Renal pelvis (tissue), 4 donors: ENCODE data around the gene ADGRD1. TPM values are rescaled to one million over a fixed set of nuclear protein-coding genes. Genes with fewer than 3 reads are reported as not detected.

Source experiments
- DNase-seq: peaks from one replicate; pipeline ENCODE4 v3.0.0-alpha.2; 2013
- polyA plus RNA-seq, 3 donors: library from polyadenylated mRNA; unstranded; fragments of 120-200 nt; gene quantifications; one replicate each; pipeline ENCODE4 v1.2.1, GENCODE V29; 2013; ENCODE audit not compliant: insufficient read length in 3 of 3

Gene ADGRD1
- polyA plus RNA-seq, 3 donors, result 10.3 to 16.2 (median 12.8) TPM

GRCh38 chr12:131006036-131006735 lies 52.5 kb downstream of the ADGRD1 start:
- DNase-seq, result no peak

GRCh38 chr12:131007031-131007739 lies 53.5 kb downstream of the ADGRD1 start:
- peak; percentile 28 for DNase-seq

- no peak for DNase-seq
These were observed 54.0 kb downstream of the ADGRD1 start for GRCh38 chr12:131007740-131008117.

GRCh38 chr12:131008131-131008912 lies 54.6 kb downstream of the ADGRD1 start:
- DNase-seq, result no peak

GRCh38 chr12:131008913-131009270 lies 55.2 kb downstream of the ADGRD1 start:
- no peak for DNase-seq

GRCh38 chr12:131009595-131010395 lies 56.1 kb downstream of the ADGRD1 start:
- DNase-seq, result no peak

- DNase-seq, result no peak
These were observed 56.9 kb downstream of the ADGRD1 start for GRCh38 chr12:131010396-131011131.

GRCh38 chr12:131011165-131012079 lies 57.7 kb downstream of the ADGRD1 start:
- DNase-seq, result no peak

GRCh38 chr12:131012279-131013069 lies 58.8 kb downstream of the ADGRD1 start:
- no peak for DNase-seq

- DNase-seq, result no peak
These were observed 59.4 kb downstream of the ADGRD1 start for GRCh38 chr12:131013118-131013517.

GRCh38 chr12:131014343-131014742 lies 60.6 kb downstream of the ADGRD1 start:
- DNase-seq, result no peak

GRCh38 chr12:131015581-131016337 lies 62.1 kb downstream of the ADGRD1 start:
- DNase-seq, result no peak

- no peak for DNase-seq
These were observed 63.8 kb downstream of the ADGRD1 start for GRCh38 chr12:131017477-131017991.

- DNase-seq, result no peak
These were observed 64.4 kb downstream of the ADGRD1 start for GRCh38 chr12:131018019-131018620.

- no peak for DNase-seq
These were observed 65.2 kb downstream of the ADGRD1 start for GRCh38 chr12:131018808-131019397.

- no peak for DNase-seq
These were observed 66.8 kb downstream of the ADGRD1 start for GRCh38 chr12:131020326-131021153.
